WTC11 (cell line): ENCODE measurements around the gene CHCT1. TPM values are rescaled to one million over a fixed set of nuclear protein-coding genes. Genes with fewer than 3 reads are reported as not detected.
"Not testable (repeated sequence)": the region's sequence is repeated elsewhere in the genome, so short reads cannot be mapped to it uniquely, and the experiment has no call there.

ENCODE experiments used
- ATAC-seq: fragments of 200-7000 bp; cut with Tn5 transposase; 2 replicates; pipeline ENCODE4 v1.10.0; 2021; ENCODE audit warnings: mild to moderate bottlenecking, moderate library complexity
- CTCF ChIA-PET: fragments of 300-600 bp; sonication (Branson Sonifier 250); formaldehyde crosslinking; loops from one replicate; lab custom pipeline; 2021; ENCODE audit warnings: antibody characterized with exemption; lab: Charles Lee
- POLR2A ChIA-PET: fragments of 350-600 bp; sonication (Branson Sonifier 250); formaldehyde crosslinking; loops from one replicate; lab custom pipeline; 2021; ENCODE audit warnings: antibody characterized with exemption; lab: Charles Lee
- DNase-seq: peaks from one replicate; pipeline ENCODE4 v3.0.0; 2021; ENCODE audit warnings: low spot score
- H3K27ac Mint-ChIP-seq: 2 replicates; pipeline ENCODE4 v1.8.0; 2021; ENCODE audit warnings: mixed read lengths
- H3K27me3 Mint-ChIP-seq: 2 replicates; pipeline ENCODE4 v1.8.0; 2021; ENCODE audit warnings: low read depth, mild to moderate bottlenecking, moderate library complexity, mixed read lengths
- H3K36me3 Mint-ChIP-seq: 2 replicates; pipeline ENCODE4 v1.8.0; 2021; ENCODE audit warnings: mixed read lengths
- H3K4me1 Mint-ChIP-seq: 2 replicates; pipeline ENCODE4 v1.8.0; 2022; ENCODE audit warnings: mixed read lengths
- H3K4me3 Mint-ChIP-seq: 2 replicates; pipeline ENCODE4 v1.8.0; 2021; ENCODE audit warnings: mild to moderate bottlenecking, moderate library complexity, mixed read lengths
- H3K9me3 Mint-ChIP-seq: 2 replicates; pipeline ENCODE4 v1.8.0; 2021; ENCODE audit warnings: mixed read lengths
- ATF2 ChIP-seq: sonication (generic); formaldehyde crosslinking; IDR thresholded peaks from 2 replicates; pipeline ENCODE4 v1.8.1; 2022; ENCODE audit warnings: low read depth, missing genetic modification reagents, borderline replicate concordance
- CDX4 ChIP-seq: fragments of 250-450 bp; sonication (Bioruptor Pico); IDR thresholded peaks from 2 replicates; pipeline ENCODE4 v1.9.0; 2021; ENCODE audit warnings: moderate library complexity, mild to moderate bottlenecking, inconsistent platforms, borderline replicate concordance
- FOXP1 ChIP-seq: sonication (generic); formaldehyde crosslinking; IDR thresholded peaks from 2 replicates; pipeline ENCODE4 v1.8.0; 2022; ENCODE audit warnings: missing genetic modification reagents, mild to moderate bottlenecking, moderate library complexity, borderline replicate concordance
- GTF2I ChIP-seq: fragments of 250-450 bp; sonication (Bioruptor Pico); conservative IDR thresholded peaks from 2 replicates; pipeline ENCODE4 v1.4.0; 2021; ENCODE audit warnings: mild to moderate bottlenecking
- MXD4 ChIP-seq: fragments of 250-450 bp; sonication (Bioruptor Pico); IDR thresholded peaks from 2 replicates; pipeline ENCODE4 v1.8.0; 2021; ENCODE audit warnings: mild to moderate bottlenecking, moderate library complexity, borderline replicate concordance
- RORB ChIP-seq: fragments of 250-450 bp; sonication (Bioruptor Pico); IDR thresholded peaks from 2 replicates; pipeline ENCODE4 v1.9.0; 2021; ENCODE audit warnings: mild to moderate bottlenecking
- TEAD1 ChIP-seq: sonication (generic); formaldehyde crosslinking; IDR thresholded peaks from 2 replicates; pipeline ENCODE4 v1.8.0; 2022; ENCODE audit warnings: mild to moderate bottlenecking, missing genetic modification reagents
- TEAD4 ChIP-seq: sonication (generic); formaldehyde crosslinking; IDR thresholded peaks from 2 replicates; pipeline ENCODE4 v1.8.0; 2022; ENCODE audit warnings: mild to moderate bottlenecking, missing genetic modification reagents
- USF1 ChIP-seq: sonication (generic); formaldehyde crosslinking; IDR thresholded peaks from 2 replicates; pipeline ENCODE4 v1.8.0; 2022; ENCODE audit warnings: mild to moderate bottlenecking, missing genetic modification reagents
- ZNF232 ChIP-seq: sonication (generic); formaldehyde crosslinking; IDR thresholded peaks from 2 replicates; pipeline ENCODE4 v1.8.0; 2022; ENCODE audit warnings: mild to moderate bottlenecking, missing genetic modification reagents
- ZNF671 ChIP-seq: fragments of 250-450 bp; sonication (Bioruptor Pico); IDR thresholded peaks from 2 replicates; pipeline ENCODE4 v1.8.0; 2021; ENCODE audit warnings: mild to moderate bottlenecking
- total RNA-seq: library from RNA; stranded (reverse); gene quantifications from 3 replicates; pipeline ENCODE4 v1.2.3, GENCODE V29; 2021
- TF ChIP-seq, protein P1 (sequence below): sonication (generic); formaldehyde crosslinking; IDR thresholded peaks from 2 replicates; pipeline ENCODE4 v1.8.1; 2023; ENCODE audit warnings: mild to moderate bottlenecking, missing genetic modification reagents, moderate library complexity
- TF ChIP-seq, protein P2 (sequence below): sonication (generic); formaldehyde crosslinking; IDR thresholded peaks from 2 replicates; pipeline ENCODE4 v1.8.0; 2022; ENCODE audit warnings: missing genetic modification reagents

Gene CHCT1
- total RNA-seq, 1 experiment from 2014 or later, result not detected

GRCh38 chr17:60384921-60385320 is 37.4 kb upstream of the CHCT1 start:
- H3K9me3 Mint-ChIP-seq, H3K27me3 Mint-ChIP-seq, H3K36me3 Mint-ChIP-seq, POLR2A ChIA-PET: not testable (repeated sequence)
- peak; percentile 29 for ATAC-seq
- TF ChIP-seq TEAD1 (CRISPR knock-in tag), result peak; percentile 65; the same call in 1 of the 2 replicates
- TF ChIP-seq, protein P1, sequence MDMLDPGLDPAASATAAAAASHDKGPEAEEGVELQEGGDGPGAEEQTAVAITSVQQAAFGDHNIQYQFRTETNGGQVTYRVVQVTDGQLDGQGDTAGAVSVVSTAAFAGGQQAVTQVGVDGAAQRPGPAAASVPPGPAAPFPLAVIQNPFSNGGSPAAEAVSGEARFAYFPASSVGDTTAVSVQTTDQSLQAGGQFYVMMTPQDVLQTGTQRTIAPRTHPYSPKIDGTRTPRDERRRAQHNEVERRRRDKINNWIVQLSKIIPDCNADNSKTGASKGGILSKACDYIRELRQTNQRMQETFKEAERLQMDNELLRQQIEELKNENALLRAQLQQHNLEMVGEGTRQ (CRISPR knock-in tag), result peak; percentile 65
- 0 out of 2 replicates have a peak, but pooled peaks have one; percentile 29 for TF ChIP-seq ZNF232 (CRISPR knock-in tag)
- 0 out of 2 replicates have a peak, but pooled peaks have one; percentile 29 for TF ChIP-seq USF1 (CRISPR knock-in tag)
- Mint-ChIP-seq H3K4me3 (peak overlapping the region; percentile 63), H3K27ac (peak overlapping the region; percentile 99), H3K4me1 (peaks cover 83% of the 10 kb centered on the region)
- DNase-seq, result peak; percentile 50
- CTCF ChIA-PET, result interaction anchor here (0.7 to 1.1 kb wide), 3 partner anchors 37 to 154 kb away, joined by 3 to 4 read pairs (median 3); partner anchors contain the start of gene CHCT1

DNA sequence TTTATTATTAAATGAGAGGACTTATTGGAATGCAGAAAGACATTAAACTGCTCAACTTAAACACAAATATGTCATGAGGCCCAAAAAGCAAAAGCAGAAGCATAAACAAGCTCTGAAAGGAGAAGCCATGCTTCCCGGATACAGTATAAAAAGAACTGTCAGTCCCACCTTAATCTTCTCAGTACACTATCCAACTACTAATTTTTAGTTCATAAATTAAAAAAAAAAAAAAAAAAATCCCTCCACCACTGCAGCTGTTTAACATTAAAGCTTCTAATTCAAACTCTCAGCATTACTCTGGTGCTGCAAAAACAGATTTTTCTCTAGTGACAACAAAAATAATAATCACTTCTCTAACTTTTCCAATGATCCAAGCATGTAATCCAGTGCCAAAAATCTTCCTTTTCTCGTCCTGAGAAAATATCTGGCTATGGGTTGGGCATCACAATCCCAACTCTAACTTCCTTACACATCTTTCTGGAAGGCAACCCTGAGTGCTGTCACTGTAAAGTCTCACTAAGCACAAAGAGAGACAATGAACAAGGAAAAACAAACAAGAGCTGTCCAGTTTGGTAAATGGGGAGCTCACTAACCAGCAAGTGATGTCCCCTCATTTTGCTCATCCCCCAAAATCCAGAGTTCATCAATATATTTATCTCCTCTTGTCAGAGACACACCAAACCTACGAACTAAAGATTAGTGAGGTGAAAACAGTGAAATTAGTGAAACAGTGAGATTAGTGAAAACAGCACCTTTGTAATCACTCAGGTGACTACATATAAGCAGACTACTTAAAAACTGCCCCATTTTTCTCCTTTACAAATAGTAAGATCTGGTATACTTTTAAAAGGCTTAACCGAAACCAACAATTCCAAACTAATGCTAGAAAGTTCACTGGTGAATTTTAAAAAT is 35.9 kb upstream of the CHCT1 start:
- ATAC-seq (no peak), DNase-seq (no peak)
- Mint-ChIP-seq H3K4me3 (peak overlapping the region; percentile 63), H3K27ac (peak overlapping the region; percentile 99), H3K27me3 (no peaks in the 10 kb centered on the region), H3K36me3 (0 out of 2 replicates have a peak, but pooled peaks cover 3% of the 10 kb centered on the region), H3K4me1 (peaks cover 84% of the 10 kb centered on the region), H3K9me3 (no peaks in the 10 kb centered on the region)
- TF ChIP-seq ZNF671 (CRISPR knock-in tag) (no peak), ZNF232 (CRISPR knock-in tag) (no peak), CDX4 (CRISPR knock-in tag) (no peak), TEAD4 (no peak), MXD4 (CRISPR knock-in tag) (no peak), RORB (CRISPR knock-in tag) (no peak), GTF2I (no peak), USF1 (CRISPR knock-in tag) (no peak), ATF2 (no peak), FOXP1 (CRISPR knock-in tag) (no peak)
- TF ChIP-seq, protein P2, sequence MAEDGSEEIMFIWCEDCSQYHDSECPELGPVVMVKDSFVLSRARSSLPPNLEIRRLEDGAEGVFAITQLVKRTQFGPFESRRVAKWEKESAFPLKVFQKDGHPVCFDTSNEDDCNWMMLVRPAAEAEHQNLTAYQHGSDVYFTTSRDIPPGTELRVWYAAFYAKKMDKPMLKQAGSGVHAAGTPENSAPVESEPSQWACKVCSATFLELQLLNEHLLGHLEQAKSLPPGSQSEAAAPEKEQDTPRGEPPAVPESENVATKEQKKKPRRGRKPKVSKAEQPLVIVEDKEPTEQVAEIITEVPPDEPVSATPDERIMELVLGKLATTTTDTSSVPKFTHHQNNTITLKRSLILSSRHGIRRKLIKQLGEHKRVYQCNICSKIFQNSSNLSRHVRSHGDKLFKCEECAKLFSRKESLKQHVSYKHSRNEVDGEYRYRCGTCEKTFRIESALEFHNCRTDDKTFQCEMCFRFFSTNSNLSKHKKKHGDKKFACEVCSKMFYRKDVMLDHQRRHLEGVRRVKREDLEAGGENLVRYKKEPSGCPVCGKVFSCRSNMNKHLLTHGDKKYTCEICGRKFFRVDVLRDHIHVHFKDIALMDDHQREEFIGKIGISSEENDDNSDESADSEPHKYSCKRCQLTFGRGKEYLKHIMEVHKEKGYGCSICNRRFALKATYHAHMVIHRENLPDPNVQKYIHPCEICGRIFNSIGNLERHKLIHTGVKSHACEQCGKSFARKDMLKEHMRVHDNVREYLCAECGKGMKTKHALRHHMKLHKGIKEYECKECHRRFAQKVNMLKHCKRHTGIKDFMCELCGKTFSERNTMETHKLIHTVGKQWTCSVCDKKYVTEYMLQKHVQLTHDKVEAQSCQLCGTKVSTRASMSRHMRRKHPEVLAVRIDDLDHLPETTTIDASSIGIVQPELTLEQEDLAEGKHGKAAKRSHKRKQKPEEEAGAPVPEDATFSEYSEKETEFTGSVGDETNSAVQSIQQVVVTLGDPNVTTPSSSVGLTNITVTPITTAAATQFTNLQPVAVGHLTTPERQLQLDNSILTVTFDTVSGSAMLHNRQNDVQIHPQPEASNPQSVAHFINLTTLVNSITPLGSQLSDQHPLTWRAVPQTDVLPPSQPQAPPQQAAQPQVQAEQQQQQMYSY (CRISPR knock-in tag), result no peak
- ChIA-PET POLR2A (interaction anchor here (0.6 kb wide), 1 partner anchor 822 kb away, joined by 3 read pairs; no protein-coding TSS in a partner anchor), CTCF (interaction anchor here (0.7 to 1.2 kb wide), 3 partner anchors 35 to 155 kb away, joined by 3 to 4 read pairs (median 4); no protein-coding TSS in a partner anchor)
